ENCODE measurements around the gene TMEM221. TPM values are rescaled to one million over a fixed set of nuclear protein-coding genes. Genes with fewer than 3 reads are reported as not detected.

Gene TMEM221
- total RNA-seq, 1 experiment from 2014 or later = not detected

DNA sequence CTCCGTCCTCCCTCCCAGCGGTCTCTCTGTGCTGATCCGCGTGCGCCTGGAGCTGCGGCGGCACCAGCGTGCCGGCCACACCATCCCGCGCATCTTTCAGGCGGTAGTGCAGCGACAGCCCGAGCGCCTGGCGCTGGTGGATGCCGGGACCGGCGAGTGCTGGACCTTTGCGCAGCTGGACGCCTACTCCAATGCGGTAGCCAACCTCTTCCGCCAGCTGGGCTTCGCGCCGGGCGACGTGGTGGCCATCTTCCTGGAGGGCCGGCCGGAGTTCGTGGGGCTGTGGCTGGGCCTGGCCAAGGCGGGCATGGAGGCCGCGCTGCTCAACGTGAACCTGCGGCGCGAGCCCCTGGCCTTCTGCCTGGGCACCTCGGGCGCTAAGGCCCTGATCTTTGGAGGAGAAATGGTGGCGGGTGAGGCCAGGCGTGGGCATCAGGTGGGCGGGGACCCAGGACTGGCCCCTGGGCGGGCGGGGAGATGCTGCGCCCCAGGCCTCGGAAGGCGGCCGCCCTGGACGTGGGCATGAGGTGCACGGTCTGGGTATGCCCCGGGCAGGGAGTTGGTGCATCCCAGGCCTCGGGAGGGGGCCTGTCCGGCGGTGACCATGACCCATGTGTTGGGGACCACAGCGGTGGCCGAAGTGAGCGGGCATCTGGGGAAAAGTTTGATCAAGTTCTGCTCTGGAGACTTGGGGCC lies 38.2 kb upstream of the TMEM221 start:
- Mint-ChIP-seq H3K4me3 (ENCODE audit: unreplicated experiment) (no peak overlapping the region), H3K9me3 (ENCODE audit: unreplicated experiment) (no peaks in the 10 kb centered on the region), H3K27ac (ENCODE audit: unreplicated experiment) (no peak overlapping the region), H3K27me3 (ENCODE audit: insufficient read depth, unreplicated experiment) (no peaks in the 10 kb centered on the region), H3K4me1 (ENCODE audit: low read depth, unreplicated experiment) (peaks cover 6% of the 10 kb centered on the region), H3K36me3 (ENCODE audit: insufficient read depth, unreplicated experiment) (peaks cover 4% of the 10 kb centered on the region)
- POLR2A ChIA-PET = no interaction called here
- no TSS peak for BruUV-seq (replicated peaks)
- TF ChIP-seq, protein P1, sequence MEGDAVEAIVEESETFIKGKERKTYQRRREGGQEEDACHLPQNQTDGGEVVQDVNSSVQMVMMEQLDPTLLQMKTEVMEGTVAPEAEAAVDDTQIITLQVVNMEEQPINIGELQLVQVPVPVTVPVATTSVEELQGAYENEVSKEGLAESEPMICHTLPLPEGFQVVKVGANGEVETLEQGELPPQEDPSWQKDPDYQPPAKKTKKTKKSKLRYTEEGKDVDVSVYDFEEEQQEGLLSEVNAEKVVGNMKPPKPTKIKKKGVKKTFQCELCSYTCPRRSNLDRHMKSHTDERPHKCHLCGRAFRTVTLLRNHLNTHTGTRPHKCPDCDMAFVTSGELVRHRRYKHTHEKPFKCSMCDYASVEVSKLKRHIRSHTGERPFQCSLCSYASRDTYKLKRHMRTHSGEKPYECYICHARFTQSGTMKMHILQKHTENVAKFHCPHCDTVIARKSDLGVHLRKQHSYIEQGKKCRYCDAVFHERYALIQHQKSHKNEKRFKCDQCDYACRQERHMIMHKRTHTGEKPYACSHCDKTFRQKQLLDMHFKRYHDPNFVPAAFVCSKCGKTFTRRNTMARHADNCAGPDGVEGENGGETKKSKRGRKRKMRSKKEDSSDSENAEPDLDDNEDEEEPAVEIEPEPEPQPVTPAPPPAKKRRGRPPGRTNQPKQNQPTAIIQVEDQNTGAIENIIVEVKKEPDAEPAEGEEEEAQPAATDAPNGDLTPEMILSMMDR (IDR thresholded peaks at IDR 0.05; ENCODE audit: insufficient read depth in 1 of 2, low read depth in 1 of 2, low read length in 1 of 2, severe bottlenecking in 1 of 2, unreplicated experiment in 1 of 2) = no peak
- Histone ChIP-seq H3K9me3 (no peaks in the 10 kb centered on the region), H3K4me1 (no peaks in the 10 kb centered on the region), H3K36me3 (ENCODE audit: control insufficient read depth, insufficient read depth, low read length) (no peaks in the 10 kb centered on the region), H3K4me3 (ENCODE audit: low read depth, low read length) (no peak overlapping the region), H3K27me3 (replicated peaks; ENCODE audit: control insufficient read depth, insufficient read depth, low read length) (no peaks in the 10 kb centered on the region)
- intact Hi-C loops (cut with micrococcal nuclease; ENCODE audit: unreplicated experiment) = no loop called here
- CTCF ChIA-PET = no interaction called here
- no peak for DNase-seq

DNA sequence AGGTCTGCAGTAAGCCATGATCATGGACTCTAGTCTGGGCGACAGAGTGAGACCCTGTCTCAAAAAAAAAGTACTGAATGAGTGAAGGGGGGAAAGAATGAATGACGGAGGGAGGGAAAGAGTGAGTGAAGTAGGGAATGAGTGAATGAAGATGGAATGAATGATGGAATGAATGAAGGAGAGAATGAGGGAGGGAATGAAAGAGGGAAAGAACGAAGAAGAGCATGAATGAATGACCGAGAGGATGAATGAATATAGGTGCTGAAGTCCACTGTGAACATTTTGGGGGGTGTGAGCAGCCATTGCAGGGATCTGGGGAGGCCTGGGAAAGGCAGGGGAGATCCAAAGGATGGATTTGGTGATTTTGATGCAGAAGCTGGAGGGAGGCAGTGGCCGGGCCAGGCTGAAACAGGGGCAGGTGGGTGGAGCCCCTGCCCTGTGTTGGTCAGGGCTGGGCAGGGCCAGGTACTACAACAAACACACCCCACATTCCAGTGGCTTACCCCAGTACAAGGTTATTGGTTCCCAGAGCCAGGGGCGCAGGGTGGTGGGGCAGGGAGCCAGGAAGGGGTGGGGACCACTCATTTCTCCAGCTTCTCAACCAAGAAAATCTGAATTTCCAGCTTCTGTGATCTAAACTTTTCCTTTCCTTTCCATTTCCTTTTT lies 36.2 kb upstream of the TMEM221 start:
- no peaks in the 10 kb centered on the region for H3K9me3 Mint-ChIP-seq (ENCODE audit: unreplicated experiment)
- no peak overlapping the region for H3K4me3 Mint-ChIP-seq (ENCODE audit: unreplicated experiment)
- no peaks in the 10 kb centered on the region for H3K4me1 ChIP-seq
- no peaks in the 10 kb centered on the region for H3K9me3 ChIP-seq
- H3K27me3 Mint-ChIP-seq (ENCODE audit: insufficient read depth, unreplicated experiment) = no peaks in the 10 kb centered on the region
- no peak overlapping the region for H3K4me3 ChIP-seq (ENCODE audit: low read depth, low read length)
- intact Hi-C loops (cut with micrococcal nuclease; ENCODE audit: unreplicated experiment) = no loop called here
- no peak overlapping the region for H3K27ac Mint-ChIP-seq (ENCODE audit: unreplicated experiment)
- no peaks in the 10 kb centered on the region for H3K27me3 ChIP-seq (replicated peaks; ENCODE audit: control insufficient read depth, insufficient read depth, low read length)
- no peak for DNase-seq
- TF ChIP-seq, protein P1 (IDR thresholded peaks at IDR 0.05; ENCODE audit: insufficient read depth in 1 of 2, low read depth in 1 of 2, low read length in 1 of 2, severe bottlenecking in 1 of 2, unreplicated experiment in 1 of 2) = no peak
- peaks cover 4% of the 10 kb centered on the region for H3K36me3 Mint-ChIP-seq (ENCODE audit: insufficient read depth, unreplicated experiment)
- POLR2A ChIA-PET = interaction anchor here (0.6 kb wide), 1 partner anchor 808 kb away, joined by 3 read pairs; no protein-coding TSS in a partner anchor
- BruUV-seq (replicated peaks) = no TSS peak
- CTCF ChIA-PET = no interaction called here
- no peaks in the 10 kb centered on the region for H3K36me3 ChIP-seq (ENCODE audit: control insufficient read depth, insufficient read depth, low read length)
- H3K4me1 Mint-ChIP-seq (ENCODE audit: low read depth, unreplicated experiment) = peaks cover 6% of the 10 kb centered on the region

DNA sequence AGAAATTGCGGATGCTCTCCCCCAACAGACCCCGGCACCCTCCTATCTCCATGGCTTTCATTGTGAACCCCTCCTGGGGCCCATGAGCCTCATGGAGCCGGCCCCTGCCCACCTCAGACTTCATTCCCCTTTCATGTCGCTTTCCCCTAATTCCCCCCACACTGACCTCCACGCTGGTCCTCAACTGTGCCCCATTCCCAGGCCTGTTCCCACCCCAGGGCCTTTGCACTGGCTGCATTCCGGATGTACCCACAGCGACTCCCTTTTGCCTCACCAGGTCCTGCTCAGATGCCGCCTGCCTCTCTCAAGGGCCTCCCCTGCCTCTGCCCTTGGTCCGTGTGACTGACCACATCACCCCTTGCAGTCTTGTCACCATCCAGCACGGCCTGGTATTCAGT lies 35.1 kb upstream of the TMEM221 start:
- CTCF ChIA-PET = no interaction called here
- no TSS peak for BruUV-seq (replicated peaks)
- no peak overlapping the region for H3K27ac Mint-ChIP-seq (ENCODE audit: unreplicated experiment)
- intact Hi-C loops (cut with micrococcal nuclease; ENCODE audit: unreplicated experiment) = no loop called here
- H3K27me3 Mint-ChIP-seq (ENCODE audit: insufficient read depth, unreplicated experiment) = no peaks in the 10 kb centered on the region
- H3K36me3 ChIP-seq (ENCODE audit: control insufficient read depth, insufficient read depth, low read length) = no peaks in the 10 kb centered on the region
- H3K9me3 ChIP-seq = no peaks in the 10 kb centered on the region
- no peaks in the 10 kb centered on the region for H3K27me3 ChIP-seq (replicated peaks; ENCODE audit: control insufficient read depth, insufficient read depth, low read length)
- TF ChIP-seq, protein P1 (IDR thresholded peaks at IDR 0.05; ENCODE audit: insufficient read depth in 1 of 2, low read depth in 1 of 2, low read length in 1 of 2, severe bottlenecking in 1 of 2, unreplicated experiment in 1 of 2) = no peak
- POLR2A ChIA-PET = no interaction called here
- H3K4me3 ChIP-seq (ENCODE audit: low read depth, low read length) = no peak overlapping the region
- peaks cover 6% of the 10 kb centered on the region for H3K4me1 Mint-ChIP-seq (ENCODE audit: low read depth, unreplicated experiment)
- no peaks in the 10 kb centered on the region for H3K4me1 ChIP-seq
- no peak for DNase-seq
- no peak overlapping the region for H3K4me3 Mint-ChIP-seq (ENCODE audit: unreplicated experiment)
- no peaks in the 10 kb centered on the region for H3K9me3 Mint-ChIP-seq (ENCODE audit: unreplicated experiment)
- peaks cover 4% of the 10 kb centered on the region for H3K36me3 Mint-ChIP-seq (ENCODE audit: insufficient read depth, unreplicated experiment)
